ENCODE results near the gene DOCK3.
"Not testable (repeated sequence)": the region's sequence is repeated elsewhere in the genome, so short reads cannot be mapped to it uniquely, and the experiment has no call there.

Gene DOCK3

GRCh38 chr3:51360806-51361205 lies 686.1 kb downstream of the DOCK3 start:
- Histone ChIP-seq H3K27me3 (ENCODE audit: insufficient read depth, poor library complexity, severe bottlenecking) (peaks cover 3% of the 10 kb centered on the region), H3K4me3 (replicated peaks; ENCODE audit: insufficient read depth, low read length) (no peak overlapping the region), H3K27ac (replicated peaks) (no peak overlapping the region)
- no peak for DNase-seq (ENCODE audit: low read depth in 1 of 2, low spot score in 1 of 2)
- TF ChIP-seq, protein P1, sequence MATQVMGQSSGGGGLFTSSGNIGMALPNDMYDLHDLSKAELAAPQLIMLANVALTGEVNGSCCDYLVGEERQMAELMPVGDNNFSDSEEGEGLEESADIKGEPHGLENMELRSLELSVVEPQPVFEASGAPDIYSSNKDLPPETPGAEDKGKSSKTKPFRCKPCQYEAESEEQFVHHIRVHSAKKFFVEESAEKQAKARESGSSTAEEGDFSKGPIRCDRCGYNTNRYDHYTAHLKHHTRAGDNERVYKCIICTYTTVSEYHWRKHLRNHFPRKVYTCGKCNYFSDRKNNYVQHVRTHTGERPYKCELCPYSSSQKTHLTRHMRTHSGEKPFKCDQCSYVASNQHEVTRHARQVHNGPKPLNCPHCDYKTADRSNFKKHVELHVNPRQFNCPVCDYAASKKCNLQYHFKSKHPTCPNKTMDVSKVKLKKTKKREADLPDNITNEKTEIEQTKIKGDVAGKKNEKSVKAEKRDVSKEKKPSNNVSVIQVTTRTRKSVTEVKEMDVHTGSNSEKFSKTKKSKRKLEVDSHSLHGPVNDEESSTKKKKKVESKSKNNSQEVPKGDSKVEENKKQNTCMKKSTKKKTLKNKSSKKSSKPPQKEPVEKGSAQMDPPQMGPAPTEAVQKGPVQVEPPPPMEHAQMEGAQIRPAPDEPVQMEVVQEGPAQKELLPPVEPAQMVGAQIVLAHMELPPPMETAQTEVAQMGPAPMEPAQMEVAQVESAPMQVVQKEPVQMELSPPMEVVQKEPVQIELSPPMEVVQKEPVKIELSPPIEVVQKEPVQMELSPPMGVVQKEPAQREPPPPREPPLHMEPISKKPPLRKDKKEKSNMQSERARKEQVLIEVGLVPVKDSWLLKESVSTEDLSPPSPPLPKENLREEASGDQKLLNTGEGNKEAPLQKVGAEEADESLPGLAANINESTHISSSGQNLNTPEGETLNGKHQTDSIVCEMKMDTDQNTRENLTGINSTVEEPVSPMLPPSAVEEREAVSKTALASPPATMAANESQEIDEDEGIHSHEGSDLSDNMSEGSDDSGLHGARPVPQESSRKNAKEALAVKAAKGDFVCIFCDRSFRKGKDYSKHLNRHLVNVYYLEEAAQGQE (IDR thresholded peaks at IDR 0.05; ENCODE audit: insufficient replicate concordance, low read depth), result no peak
- no peak for TF ChIP-seq SPI1 (IDR thresholded peaks at IDR 0.05; ENCODE audit: borderline replicate concordance, low read depth)
- TF ChIP-seq GABPA (IDR thresholded peaks at IDR 0.05; ENCODE audit: low read depth), result no peak
- no peak for TF ChIP-seq POLR2AphosphoS5 (IDR thresholded peaks at IDR 0.05; ENCODE audit: low read depth)

- TF ChIP-seq GABPA (IDR thresholded peaks at IDR 0.05; ENCODE audit: low read depth), result no peak
- no peak for TF ChIP-seq POLR2AphosphoS5 (IDR thresholded peaks at IDR 0.05; ENCODE audit: low read depth)
- TF ChIP-seq, protein P2, sequence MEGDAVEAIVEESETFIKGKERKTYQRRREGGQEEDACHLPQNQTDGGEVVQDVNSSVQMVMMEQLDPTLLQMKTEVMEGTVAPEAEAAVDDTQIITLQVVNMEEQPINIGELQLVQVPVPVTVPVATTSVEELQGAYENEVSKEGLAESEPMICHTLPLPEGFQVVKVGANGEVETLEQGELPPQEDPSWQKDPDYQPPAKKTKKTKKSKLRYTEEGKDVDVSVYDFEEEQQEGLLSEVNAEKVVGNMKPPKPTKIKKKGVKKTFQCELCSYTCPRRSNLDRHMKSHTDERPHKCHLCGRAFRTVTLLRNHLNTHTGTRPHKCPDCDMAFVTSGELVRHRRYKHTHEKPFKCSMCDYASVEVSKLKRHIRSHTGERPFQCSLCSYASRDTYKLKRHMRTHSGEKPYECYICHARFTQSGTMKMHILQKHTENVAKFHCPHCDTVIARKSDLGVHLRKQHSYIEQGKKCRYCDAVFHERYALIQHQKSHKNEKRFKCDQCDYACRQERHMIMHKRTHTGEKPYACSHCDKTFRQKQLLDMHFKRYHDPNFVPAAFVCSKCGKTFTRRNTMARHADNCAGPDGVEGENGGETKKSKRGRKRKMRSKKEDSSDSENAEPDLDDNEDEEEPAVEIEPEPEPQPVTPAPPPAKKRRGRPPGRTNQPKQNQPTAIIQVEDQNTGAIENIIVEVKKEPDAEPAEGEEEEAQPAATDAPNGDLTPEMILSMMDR (IDR thresholded peaks at IDR 0.05; ENCODE audit: insufficient read depth, low read length), result no peak
- TF ChIP-seq SPI1 (IDR thresholded peaks at IDR 0.05; ENCODE audit: borderline replicate concordance, low read depth), result no peak
- TF ChIP-seq, protein P1 (IDR thresholded peaks at IDR 0.05; ENCODE audit: insufficient replicate concordance, low read depth), result no peak
- H3K27ac ChIP-seq (replicated peaks), result no peak overlapping the region
- peaks cover 3% of the 10 kb centered on the region for H3K27me3 ChIP-seq (ENCODE audit: insufficient read depth, poor library complexity, severe bottlenecking)
- no peak for DNase-seq (ENCODE audit: low read depth in 1 of 2, low spot score in 1 of 2)
- no peak overlapping the region for H3K4me3 ChIP-seq (replicated peaks; ENCODE audit: insufficient read depth, low read length)
Observed at GRCh38 chr3:51361746-51362145, 687.0 kb downstream of the DOCK3 start.

DNA sequence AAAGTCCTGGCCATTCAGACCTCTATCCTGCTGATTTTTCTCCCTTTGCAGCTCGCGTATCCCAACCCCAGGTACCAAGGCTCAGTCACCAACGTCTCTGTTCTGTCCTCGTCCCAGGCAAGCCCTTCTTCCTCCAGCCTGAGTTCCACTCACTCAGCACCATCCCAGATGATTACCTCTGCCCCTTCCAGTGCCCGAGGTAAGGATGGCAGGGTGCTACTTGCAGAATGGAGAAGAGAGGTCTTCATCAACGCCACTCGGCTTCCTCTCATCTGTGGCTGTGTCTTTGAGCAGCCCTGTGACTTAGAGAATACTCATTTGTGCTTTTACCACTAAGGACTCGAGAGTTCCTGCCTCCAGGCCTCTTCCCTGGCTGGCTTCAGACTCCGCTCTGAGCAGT lies 687.7 kb downstream of the DOCK3 start:
- peaks cover 3% of the 10 kb centered on the region for H3K27me3 ChIP-seq (ENCODE audit: insufficient read depth, poor library complexity, severe bottlenecking)
- TF ChIP-seq SPI1 (IDR thresholded peaks at IDR 0.05; ENCODE audit: borderline replicate concordance, low read depth), result no peak
- TF ChIP-seq, protein P1 (IDR thresholded peaks at IDR 0.05; ENCODE audit: insufficient replicate concordance, low read depth), result no peak
- TF ChIP-seq, protein P2 (IDR thresholded peaks at IDR 0.05; ENCODE audit: insufficient read depth, low read length), result no peak
- no peak for TF ChIP-seq POLR2AphosphoS5 (IDR thresholded peaks at IDR 0.05; ENCODE audit: low read depth)
- TF ChIP-seq GABPA (IDR thresholded peaks at IDR 0.05; ENCODE audit: low read depth), result no peak

DNA sequence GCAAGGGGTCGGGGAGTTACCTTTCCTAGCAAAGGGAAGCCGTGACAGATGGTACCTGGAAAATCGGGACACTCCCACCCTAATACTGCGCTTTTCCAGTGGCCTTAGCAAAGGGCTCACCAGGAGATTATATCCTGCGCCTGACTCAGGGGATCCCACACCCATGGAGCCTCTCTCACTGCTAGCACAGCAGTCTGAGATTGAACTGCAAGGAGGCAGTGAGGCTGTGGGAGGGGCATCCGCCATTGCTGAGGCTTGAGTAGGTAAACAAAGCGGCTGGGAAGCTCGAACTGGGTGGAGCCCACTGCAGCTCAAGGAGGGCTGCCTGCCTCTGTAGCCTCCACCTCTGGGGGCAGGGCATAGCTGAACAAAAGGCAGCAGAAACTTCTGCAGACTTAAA lies 693.5 kb downstream of the DOCK3 start:
- not testable (repeated sequence) for H3K4me3 ChIP-seq (replicated peaks; ENCODE audit: insufficient read depth, low read length); H3K27ac ChIP-seq (replicated peaks); H3K27me3 ChIP-seq (ENCODE audit: insufficient read depth, poor library complexity, severe bottlenecking); DNase-seq (ENCODE audit: low read depth in 1 of 2, low spot score in 1 of 2)

More for the DNA sequence above, 687.7 kb downstream of the DOCK3 start:
- H3K27ac ChIP-seq (replicated peaks), result no peak overlapping the region
- no peak for DNase-seq (ENCODE audit: low read depth in 1 of 2, low spot score in 1 of 2)
- no peak overlapping the region for H3K4me3 ChIP-seq (replicated peaks; ENCODE audit: insufficient read depth, low read length)

Measured in HL-60 (cell line).